H9 (cell line): ENCODE results near the gene NPTX2. TPM values are rescaled to one million over a fixed set of nuclear protein-coding genes. Genes with fewer than 3 reads are reported as not detected.

Experiments
- DNase-seq: peaks from one replicate; pipeline ENCODE4 v3.0.0-alpha.2; 2017
- H2AFZ ChIP-seq: one replicate; pipeline ENCODE4 v1.6.1; 2013; ENCODE audit warnings: mild to moderate bottlenecking, low read length, control low read depth, moderate library complexity
- H2AK5ac ChIP-seq: 2 replicates; pipeline ENCODE4 v1.6.1; 2013; ENCODE audit warnings: low read length, control low read depth, mixed read lengths; ENCODE audit not compliant: insufficient read length
- H2BK120ac ChIP-seq: one replicate; pipeline ENCODE4 v1.6.1; 2013; ENCODE audit warnings: low read depth, mild to moderate bottlenecking, low read length, control low read depth, inconsistent platforms; ENCODE audit not compliant: poor library complexity, severe bottlenecking
- H2BK12ac ChIP-seq: 2 replicates; pipeline ENCODE4 v1.6.1; 2013; ENCODE audit warnings: low read length, control low read depth, mixed read lengths, low read depth; ENCODE audit not compliant: insufficient read length
- H2BK15ac ChIP-seq: 2 replicates; pipeline ENCODE4 v1.6.1; 2013; ENCODE audit warnings: low read depth, low read length, control low read depth
- H2BK20ac ChIP-seq: one replicate; pipeline ENCODE4 v1.6.1; 2013; ENCODE audit warnings: low read depth, mild to moderate bottlenecking, low read length, control low read depth, inconsistent platforms; ENCODE audit not compliant: poor library complexity, severe bottlenecking
- H2BK5ac ChIP-seq: 2 replicates; pipeline ENCODE4 v1.6.1; 2013; ENCODE audit warnings: low read length, control low read depth, mixed read lengths; ENCODE audit not compliant: insufficient read length
- H3K14ac ChIP-seq: 2 replicates; pipeline ENCODE4 v1.6.1; 2013; ENCODE audit warnings: low read length, control low read depth; ENCODE audit not compliant: insufficient read depth
- H3K18ac ChIP-seq: 2 replicates; pipeline ENCODE4 v1.6.1; 2013; ENCODE audit warnings: low read depth, mild to moderate bottlenecking, mixed read lengths, low read length, control low read depth; ENCODE audit not compliant: insufficient read length
- H3K23ac ChIP-seq: 2 replicates; pipeline ENCODE4 v1.6.1; 2013; ENCODE audit warnings: low read length, control low read depth, mixed read lengths, low read depth; ENCODE audit not compliant: insufficient read length
- H3K23me2 ChIP-seq: 2 replicates; pipeline ENCODE4 v1.6.1; 2013; ENCODE audit warnings: low read depth, mild to moderate bottlenecking, mixed read lengths, low read length, control low read depth; ENCODE audit not compliant: insufficient read length, poor library complexity, severe bottlenecking
- H3K27ac ChIP-seq: 2 replicates; pipeline ENCODE4 v1.5.1; 2013; ENCODE audit warnings: low read length, control low read depth, mixed read lengths, low read depth; ENCODE audit not compliant: insufficient read length
- H3K27me3 ChIP-seq: 2 replicates; pipeline ENCODE4 v1.6.1; 2013; ENCODE audit warnings: low read length, control low read depth, inconsistent platforms; ENCODE audit not compliant: insufficient read depth
- H3K4ac ChIP-seq: 2 replicates; pipeline ENCODE4 v1.6.1; 2013; ENCODE audit warnings: low read depth, mild to moderate bottlenecking, control low read depth, inconsistent platforms, low read length, moderate library complexity
- H3K4me1 ChIP-seq: 2 replicates; pipeline ENCODE4 v1.6.1; 2013; ENCODE audit warnings: low read length, control low read depth, inconsistent platforms; ENCODE audit not compliant: insufficient read depth
- H3K4me2 ChIP-seq: 2 replicates; pipeline ENCODE4 v1.6.1; 2013; ENCODE audit warnings: low read length, control low read depth, mixed read lengths; ENCODE audit not compliant: insufficient read length, insufficient read depth
- H3K56ac ChIP-seq: 2 replicates; pipeline ENCODE4 v1.6.1; 2013; ENCODE audit warnings: low read depth, mild to moderate bottlenecking, mixed read lengths, low read length, control low read depth; ENCODE audit not compliant: insufficient read length
- H3K79me1 ChIP-seq: 2 replicates; pipeline ENCODE4 v1.6.1; 2013; ENCODE audit warnings: low read depth, mild to moderate bottlenecking, moderate library complexity, low read length, control low read depth, inconsistent platforms; ENCODE audit not compliant: insufficient read depth, poor library complexity, severe bottlenecking
- H3K79me2 ChIP-seq: 2 replicates; pipeline ENCODE4 v1.6.1; 2013; ENCODE audit warnings: low read length, control low read depth, inconsistent platforms; ENCODE audit not compliant: insufficient read depth
- H3K9ac ChIP-seq: 2 replicates; pipeline ENCODE4 v1.6.1; 2013; ENCODE audit warnings: low read length, control low read depth, mixed read lengths; ENCODE audit not compliant: insufficient read length; ENCODE audit errors: extremely low read depth
- H3K9me3 ChIP-seq: one replicate; pipeline ENCODE4 v1.6.1; 2013; ENCODE audit warnings: low read depth, low read length, inconsistent platforms; ENCODE audit not compliant: control insufficient read depth
- H3T11ph ChIP-seq: one replicate; pipeline ENCODE4 v1.6.1; 2013; ENCODE audit warnings: mild to moderate bottlenecking, low read length, control low read depth, inconsistent platforms
- H4K20me1 ChIP-seq: one replicate; pipeline ENCODE4 v1.6.1; 2013; ENCODE audit not compliant: control insufficient read depth, insufficient read length, insufficient read depth
- H4K5ac ChIP-seq: 2 replicates; pipeline ENCODE4 v1.6.1; 2013; ENCODE audit warnings: low read depth, mild to moderate bottlenecking, mixed read lengths, low read length, control low read depth; ENCODE audit not compliant: insufficient read length
- H4K8ac ChIP-seq: replicated peaks from 2 replicates; pipeline ENCODE4 v1.6.1; 2013; ENCODE audit warnings: low read length, control low read depth, mixed read lengths, low read depth; ENCODE audit not compliant: insufficient read length
- H4K91ac ChIP-seq: 2 replicates; pipeline ENCODE4 v1.6.1; 2013; ENCODE audit warnings: low read depth, mild to moderate bottlenecking, moderate library complexity, mixed read lengths, low read length, control low read depth; ENCODE audit not compliant: insufficient read length
- H3K27ac Mint-ChIP-seq, 3 experiments: 2 replicates in 2 of 3; 3 replicates in 1 of 3; pipeline ENCODE4 v1.8.0; 2020 to 2021; ENCODE audit warnings: mixed read lengths in 3 of 3, mild to moderate bottlenecking in 1 of 3, moderate library complexity in 1 of 3
- H3K27me3 Mint-ChIP-seq: 2 replicates; pipeline ENCODE4 v1.8.0; 2021; ENCODE audit warnings: low read depth, mild to moderate bottlenecking, moderate library complexity, mixed read lengths
- H3K36me3 Mint-ChIP-seq, 3 experiments: 2 replicates in 2 of 3; 3 replicates in 1 of 3; pipeline ENCODE4 v1.8.0; 2020 to 2021; ENCODE audit warnings: low read depth in 3 of 3, mixed read lengths in 3 of 3; ENCODE audit not compliant: insufficient read depth in 1 of 3
- H3K4me1 Mint-ChIP-seq, 2 experiments: 2 replicates each; pipeline ENCODE4 v1.8.0; 2020; ENCODE audit warnings: mixed read lengths in 2 of 2
- H3K4me3 Mint-ChIP-seq, 2 experiments: 2 replicates in 1 of 2; 3 replicates in 1 of 2; pipeline ENCODE4 v1.8.0; 2020 to 2021; ENCODE audit warnings: mild to moderate bottlenecking in 2 of 2, mixed read lengths in 2 of 2, moderate library complexity in 1 of 2
- H3K9me3 Mint-ChIP-seq, 2 experiments: 2 replicates in 1 of 2; 3 replicates in 1 of 2; pipeline ENCODE4 v1.8.0; 2020; ENCODE audit warnings: mild to moderate bottlenecking in 2 of 2, mixed read lengths in 2 of 2, moderate library complexity in 1 of 2
- CTCF ChIP-seq: fragments of 200-600 bp; sonication (generic); conservative IDR thresholded peaks from 3 replicates; pipeline ENCODE4 v1.8.0; 2021; ENCODE audit warnings: antibody characterized with exemption, mild to moderate bottlenecking
- WGBS: extraction: QIAGEN DNeasy Blood & Tissue Kit; methylation state at CpG from one replicate; pipeline ENCODE4 v1.1.7; 2013; ENCODE audit warnings: missing lambda C conversion rate, low lambda C conversion rate, mixed read lengths; ENCODE audit not compliant: insufficient read length; ENCODE audit errors: extremely low coverage; 5-methylcytosine and 5-hydroxymethylcytosine counted together
- total RNA-seq: library from RNA; stranded (reverse); gene quantifications from 2 replicates; pipeline ENCODE4 v1.2.1, GENCODE V29; 2021

NPTX2 gene
- total RNA-seq, 1 experiment from 2014 or later: 8.4 TPM

DNA sequence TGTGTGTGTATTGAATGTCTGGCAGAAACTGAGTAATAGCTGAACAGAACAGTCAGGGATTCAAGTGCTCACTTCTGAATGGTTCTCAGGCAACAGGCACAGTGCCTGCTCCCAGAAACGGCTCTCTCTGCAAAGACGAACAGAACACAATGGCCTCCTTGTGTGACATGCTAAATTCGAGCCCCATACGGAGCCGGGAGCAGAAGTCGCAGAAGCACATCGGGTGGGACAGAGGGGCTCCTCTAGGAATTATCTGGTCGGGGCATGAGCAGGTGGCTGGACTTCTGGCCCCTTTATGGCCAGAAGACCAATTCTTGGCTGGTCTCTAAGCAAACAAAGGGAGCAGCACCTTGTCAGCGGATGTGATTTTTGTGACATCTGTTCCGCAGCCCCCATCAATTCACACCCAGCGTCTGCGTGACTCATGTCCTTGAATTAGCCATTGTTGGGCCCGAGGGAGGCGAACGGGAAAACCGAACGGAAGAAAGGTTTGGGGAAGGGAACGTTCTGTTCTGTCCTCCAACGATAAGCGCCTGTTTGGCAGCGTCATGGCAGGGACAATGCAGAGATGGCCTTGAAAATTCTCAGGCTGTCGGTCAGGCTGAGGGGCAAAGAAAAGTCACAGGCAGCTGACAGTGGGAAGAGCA lies 47.3 kb upstream of the NPTX2 start:
- Histone ChIP-seq H3K79me1 (no peaks in the 10 kb centered on the region), H4K8ac (no peak overlapping the region), H4K5ac (no peak overlapping the region), H2BK5ac (no peak overlapping the region), H3K4me2 (no peak overlapping the region), H3K79me2 (no peaks in the 10 kb centered on the region), H3K27ac (no peak overlapping the region), H4K20me1 (no peaks in the 10 kb centered on the region), H3K14ac (no peak overlapping the region), H2BK12ac (no peak overlapping the region), H3T11ph (no peak overlapping the region), H3K9ac (no peak overlapping the region), H3K18ac (peak overlapping the region; percentile 65), H3K27me3 (no peaks in the 10 kb centered on the region), H3K23ac (no peak overlapping the region), H2AK5ac (no peak overlapping the region), H3K23me2 (no peaks in the 10 kb centered on the region), H2BK120ac (no peak overlapping the region), H3K4ac (no peak overlapping the region), H3K56ac (no peak overlapping the region), H4K91ac (no peak overlapping the region), H2AFZ (peak overlapping the region; percentile 90), H3K4me1 (no peaks in the 10 kb centered on the region), H2BK15ac (no peak overlapping the region), H3K9me3 (no peaks in the 10 kb centered on the region), H2BK20ac (no peak overlapping the region)
- peaks cover 3% of the 10 kb centered on the region for H3K27me3 Mint-ChIP-seq
- peaks cover 6 to 7% of the 10 kb centered on the region in 2 experiments for H3K4me1 Mint-ChIP-seq
- WGBS: no CpG with 5 or more reads among the region's 22 CpGs
- DNase-seq: no peak
- H3K9me3 Mint-ChIP-seq: peaks cover 7 to 13% of the 10 kb centered on the region in 2 experiments
- H3K27ac Mint-ChIP-seq: peak overlapping the region in 1 of 3 experiments; percentile 77; a peak in 2 of 7 replicates
- no peak for TF ChIP-seq CTCF
- no peak overlapping the region for H3K4me3 Mint-ChIP-seq
- H3K36me3 Mint-ChIP-seq: peaks cover 0 to 1% (median 0%) of the 10 kb centered on the region in 3 experiments; a peak in 3 of 7 replicates
